Hypothalamus (tissue), 51 donors: ENCODE data around the gene SLC9B2.
A peak's percentile ranks its signal among the peaks of the same experiment; 100 is the strongest.
"Not testable (repeated sequence)": the region's sequence is repeated elsewhere in the genome, so short reads cannot be mapped to it uniquely, and the experiment has no call there.

ENCODE experiments used
- DNase-seq, 51 donors: peaks; one replicate each; lab custom pipeline; 2025; lab: John Stamatoyannopoulos, UW

SLC9B2 gene

DNA sequence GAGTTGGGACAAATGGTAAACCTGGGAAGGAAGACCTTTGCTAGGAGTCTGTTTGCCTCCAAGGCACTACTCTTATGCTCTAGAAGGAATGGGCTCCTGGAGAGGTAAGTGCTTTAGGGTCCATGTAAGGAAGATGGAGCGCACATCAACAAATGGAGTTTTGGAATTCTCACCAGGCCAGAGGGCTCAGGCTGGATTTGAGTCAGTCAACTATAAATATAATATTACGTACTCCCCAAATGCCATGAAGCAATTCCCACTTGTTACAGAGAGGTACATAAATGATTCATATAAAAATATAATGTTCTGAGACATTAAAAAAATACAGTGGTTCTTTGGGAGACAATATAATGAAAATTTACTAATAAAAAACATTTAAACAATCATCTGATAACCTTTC is 55.4 kb downstream of the SLC9B2 start:
- no peak for DNase-seq

DNA sequence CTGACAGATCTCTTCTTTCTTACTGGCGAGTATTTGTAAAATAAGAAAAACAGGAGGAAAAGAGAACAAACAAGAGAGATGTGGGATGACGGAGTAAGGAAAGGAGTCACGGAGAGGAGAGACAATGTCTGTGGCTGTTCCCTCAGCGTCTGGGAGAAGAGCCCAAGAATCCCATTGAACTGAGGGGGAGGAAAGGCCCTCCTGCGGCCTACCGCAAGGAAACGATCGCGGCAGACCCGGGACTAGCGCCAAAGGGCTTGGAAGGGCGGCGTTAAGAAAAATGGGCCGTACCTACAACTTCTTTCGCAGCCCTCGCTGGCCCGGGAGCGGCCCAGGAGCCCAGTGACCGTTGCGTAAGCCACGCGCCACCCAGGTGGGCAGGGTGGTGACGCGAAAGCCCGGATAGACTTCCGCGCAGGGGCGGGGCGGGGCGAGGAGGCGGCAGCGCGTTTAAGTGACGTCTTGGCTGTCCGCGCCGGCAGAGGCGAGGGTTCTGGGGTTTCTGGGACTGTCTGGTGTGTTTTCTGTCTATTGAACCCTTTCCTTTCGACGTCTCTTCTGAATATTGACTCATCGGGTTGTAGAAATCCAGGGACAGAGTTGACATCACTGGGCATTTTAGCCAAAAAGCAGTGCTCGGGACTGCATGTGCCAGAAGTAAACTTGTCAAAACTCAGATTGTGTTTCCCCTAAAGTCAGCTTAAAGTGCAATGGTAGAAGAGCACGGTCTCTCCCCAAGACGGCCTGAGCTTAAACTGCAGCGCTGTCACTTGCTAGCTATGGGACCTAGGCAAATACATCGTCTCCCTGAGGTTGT is 57.0 kb downstream of the SLC9B2 start, which contains the start of gene SLC9B1:
SLC9B1 (minus strand) TSS at position 398 of the 817 bp plus-strand sequence. CDS start 27,994 bp downstream, outside the sequence.
- DNase-seq: peak; percentile 28 to 94 (median 85)

DNA sequence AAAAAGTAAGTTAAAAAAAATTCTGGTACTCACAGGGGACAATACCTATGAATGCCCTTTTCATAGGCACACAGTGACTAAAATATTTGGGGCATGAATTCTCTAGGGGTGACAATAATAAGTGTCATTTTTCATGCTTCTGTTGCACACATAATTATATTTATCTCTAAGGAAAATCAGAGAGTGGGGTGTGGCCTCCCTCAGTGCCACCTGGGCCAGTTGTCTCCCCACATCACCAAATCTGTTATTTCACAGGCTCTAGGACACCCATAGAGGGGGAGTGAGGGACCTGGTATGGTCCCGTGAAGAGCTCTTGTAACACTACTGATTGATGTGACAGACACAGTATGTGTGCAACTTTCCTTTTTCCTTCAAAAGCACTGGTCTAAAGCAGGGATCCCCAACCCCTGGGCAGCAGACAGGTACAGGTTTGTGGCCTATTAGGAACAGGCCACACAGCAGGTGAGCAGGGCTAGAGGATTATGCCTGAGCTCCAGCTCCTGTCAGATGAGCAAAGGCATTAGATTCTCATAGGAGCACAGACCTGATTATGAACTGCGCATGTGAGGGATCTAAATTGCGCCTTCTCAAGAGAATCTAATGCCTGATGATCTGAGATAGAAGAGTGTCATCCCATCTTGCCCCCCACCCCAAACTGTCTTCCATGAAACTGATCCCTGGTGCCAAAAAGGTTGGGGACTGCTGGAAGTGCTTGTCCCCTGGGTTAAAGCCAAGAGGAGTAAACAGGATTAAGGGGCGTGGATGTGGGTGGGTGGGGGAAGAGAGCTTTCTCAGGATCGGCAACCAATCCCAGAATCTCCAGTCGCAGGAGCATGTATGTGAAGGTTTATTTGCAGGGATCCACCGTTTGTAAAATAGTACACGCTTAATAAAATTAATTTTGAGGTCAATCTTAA is 57.9 kb downstream of the SLC9B2 start:
- DNase-seq: peak in 6 of 51 donors; percentile 6 to 34 (median 29)

DNA sequence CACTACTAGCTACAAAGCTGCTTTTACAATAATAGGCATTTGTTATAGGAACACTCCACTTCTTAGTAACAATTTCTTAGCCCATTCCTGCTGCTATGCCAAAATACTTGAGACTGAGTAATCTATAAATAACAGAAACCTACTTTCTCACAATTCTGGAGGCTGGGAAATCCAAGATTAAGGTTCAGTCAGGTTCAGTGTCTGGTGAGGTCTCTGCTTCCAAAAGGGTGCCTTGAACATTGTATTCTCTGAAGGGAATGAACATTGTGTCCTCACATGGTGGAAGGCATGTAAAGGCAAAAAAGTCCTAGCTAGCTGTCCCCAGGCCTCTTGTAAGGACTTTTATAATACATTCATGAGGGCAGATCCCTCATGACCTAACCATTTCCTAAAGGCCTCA is 64.0 kb downstream of the SLC9B2 start:
- DNase-seq: no peak

DNA sequence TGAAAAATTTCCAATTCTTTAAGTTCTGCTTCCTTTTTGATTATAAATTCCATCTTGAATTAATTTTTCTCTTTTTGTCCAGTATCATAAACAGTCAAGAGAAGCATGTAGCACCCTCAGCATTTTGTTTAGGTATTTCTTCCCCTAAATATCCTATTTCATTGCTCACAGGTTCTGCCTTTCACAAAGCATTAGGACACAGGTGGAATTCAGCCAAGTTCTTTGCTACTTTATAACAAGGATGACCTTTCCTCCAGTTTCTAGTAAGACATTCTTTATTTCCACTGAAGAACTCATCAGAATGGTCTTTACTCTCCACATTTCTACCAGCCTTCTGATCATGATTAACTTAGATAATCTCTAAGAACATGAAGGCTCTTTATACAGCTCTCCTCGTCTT is 64.5 kb downstream of the SLC9B2 start:
- peak in 1 of 51 donors; percentile 26 for DNase-seq

DNA sequence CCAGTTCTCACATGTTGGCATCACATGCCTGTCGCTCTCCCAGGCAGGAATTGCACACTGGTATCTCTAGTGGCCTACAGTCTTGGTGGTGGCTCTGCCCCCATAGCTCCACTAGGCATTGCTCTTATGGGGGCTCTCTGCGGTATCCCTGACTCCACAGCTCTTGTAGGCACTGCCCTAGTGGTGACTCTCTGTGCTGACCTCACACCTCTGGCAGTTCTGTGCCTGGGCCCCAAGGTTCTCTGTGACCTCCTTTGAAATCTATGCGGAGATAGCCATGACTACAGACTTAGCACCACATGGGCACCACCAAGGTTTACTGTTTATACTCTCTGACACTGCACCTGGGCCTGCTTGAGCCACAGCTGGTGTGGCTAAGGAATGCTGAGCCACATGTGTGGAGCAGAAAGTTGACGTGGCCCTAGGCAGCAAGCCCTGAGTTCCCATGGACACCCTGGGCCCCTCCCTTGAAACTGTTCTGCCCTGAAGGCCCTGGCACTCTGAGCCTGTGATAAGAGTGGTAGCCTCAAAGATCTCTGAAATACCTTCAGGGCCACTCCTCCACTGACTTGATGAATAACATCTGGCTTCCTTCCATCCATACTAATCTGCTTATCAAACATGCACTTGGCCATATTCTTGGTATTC is 65.1 kb downstream of the SLC9B2 start:
- DNase-seq: no peak

DNA sequence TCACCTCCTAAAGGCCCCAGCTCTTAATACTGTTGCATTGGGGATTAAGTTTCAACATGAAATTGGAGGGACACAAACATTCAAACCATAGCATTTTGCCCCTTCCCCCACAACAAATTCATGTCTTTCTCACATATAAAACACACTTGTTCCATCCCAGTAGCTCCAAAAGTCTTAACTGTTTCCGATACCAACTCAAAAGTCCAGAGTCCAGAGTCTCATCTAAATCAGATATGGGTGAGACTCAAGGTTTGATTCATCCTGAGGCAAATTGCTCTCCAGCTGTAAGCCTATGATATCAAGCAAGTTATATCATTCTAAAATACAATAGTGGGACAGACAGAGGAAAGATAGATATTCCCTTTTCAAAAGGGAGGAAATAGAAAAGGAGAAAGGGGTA is 65.8 kb downstream of the SLC9B2 start:
- DNase-seq: no peak

DNA sequence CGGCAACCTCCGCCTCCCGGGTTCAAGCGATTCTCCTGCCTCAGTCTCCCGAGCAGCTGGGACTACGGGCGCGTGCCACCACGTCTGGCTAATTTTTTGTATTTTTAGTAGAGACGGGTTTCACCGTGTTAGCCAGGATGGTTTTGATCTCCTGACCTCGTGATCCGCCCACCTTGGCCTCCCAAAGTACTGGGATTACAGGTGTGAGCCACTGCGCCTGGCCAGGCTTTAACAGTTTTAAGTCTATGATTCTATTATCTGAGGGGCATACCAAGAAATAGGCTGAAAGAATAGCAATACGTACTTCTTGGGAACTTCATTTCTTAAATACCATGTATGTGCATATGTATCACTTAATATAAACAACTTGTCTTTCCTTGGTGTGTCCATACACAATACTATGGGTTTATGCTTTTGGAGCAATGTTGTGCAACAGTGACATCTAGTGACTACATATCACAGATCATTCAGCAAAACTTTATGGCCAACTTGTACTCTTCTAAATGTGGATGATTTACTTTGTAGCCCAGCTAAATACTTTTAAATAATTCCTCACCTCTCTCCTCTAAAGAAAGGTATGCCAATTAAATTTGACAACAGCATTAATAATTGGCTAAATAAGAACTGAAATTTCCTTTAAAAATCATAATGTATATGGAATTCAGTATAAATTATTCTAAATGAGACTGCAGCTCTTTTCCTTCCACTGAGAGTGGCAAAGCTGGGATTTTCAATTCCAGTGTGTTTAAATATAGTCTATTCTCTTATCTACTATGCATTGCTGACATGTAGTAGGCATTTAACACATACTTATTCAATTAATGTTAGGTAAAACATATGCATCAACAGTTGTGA is 67.5 kb downstream of the SLC9B2 start:
- peak in 3 of 51 donors; percentile 22 to 48 (median 25) for DNase-seq

DNA sequence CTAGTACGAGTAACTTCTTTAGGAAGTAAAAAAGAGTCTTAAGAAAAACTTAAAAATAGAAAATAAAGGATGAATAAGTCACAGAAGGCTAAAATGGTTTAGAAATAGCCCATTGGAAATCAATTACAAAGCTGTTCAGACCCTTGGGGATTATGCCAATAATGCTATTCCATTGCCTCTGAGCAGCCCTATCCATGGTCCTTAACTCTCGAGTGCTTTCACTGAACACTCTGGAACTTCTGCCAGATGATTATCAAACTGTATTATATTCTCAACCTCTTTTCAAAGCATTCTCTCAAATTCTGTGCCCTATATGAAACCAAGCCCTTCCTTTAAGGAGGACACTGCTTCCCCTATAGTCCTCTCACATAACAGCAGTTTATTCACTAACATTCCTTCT is 74.0 kb downstream of the SLC9B2 start:
- DNase-seq: no peak

DNA sequence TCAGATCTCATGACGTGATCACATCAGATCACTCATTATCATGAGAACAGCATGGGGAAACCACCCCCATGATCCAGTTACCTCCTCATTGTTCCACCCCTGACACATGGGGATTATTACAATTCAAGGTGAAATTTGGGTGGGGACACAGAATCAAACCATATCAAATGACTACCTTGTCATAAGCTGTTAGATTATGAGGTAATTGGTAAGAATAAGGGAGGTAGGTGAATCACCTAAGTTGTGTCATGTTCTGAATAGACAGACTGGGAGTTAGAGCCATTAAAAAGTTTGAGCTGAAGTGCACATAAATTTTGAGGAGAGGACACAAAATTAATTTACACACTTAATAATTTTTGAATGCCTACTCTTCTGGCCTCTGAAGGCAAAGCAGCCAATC is 81.8 kb downstream of the SLC9B2 start:
- no peak for DNase-seq

DNA sequence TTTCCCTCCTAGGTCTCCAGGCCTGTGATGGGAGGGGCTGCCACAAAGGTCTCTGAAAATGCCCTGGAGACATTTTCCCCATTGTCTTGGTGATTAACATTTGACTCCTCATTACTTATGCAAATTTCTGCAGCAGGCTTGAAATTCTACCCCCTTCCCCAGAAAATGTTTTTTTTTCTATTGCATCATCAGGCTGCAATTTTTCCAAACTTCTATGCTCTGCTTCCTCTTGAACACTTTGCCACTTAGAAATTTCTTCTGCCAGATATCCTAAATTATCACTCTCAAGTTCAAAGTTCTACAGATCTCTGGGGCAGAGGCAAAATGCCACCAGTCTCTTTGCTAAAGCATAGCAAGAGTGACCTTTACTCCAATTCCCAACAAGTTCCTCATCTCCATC is 82.6 kb downstream of the SLC9B2 start:
- DNase-seq: not testable (repeated sequence)

DNA sequence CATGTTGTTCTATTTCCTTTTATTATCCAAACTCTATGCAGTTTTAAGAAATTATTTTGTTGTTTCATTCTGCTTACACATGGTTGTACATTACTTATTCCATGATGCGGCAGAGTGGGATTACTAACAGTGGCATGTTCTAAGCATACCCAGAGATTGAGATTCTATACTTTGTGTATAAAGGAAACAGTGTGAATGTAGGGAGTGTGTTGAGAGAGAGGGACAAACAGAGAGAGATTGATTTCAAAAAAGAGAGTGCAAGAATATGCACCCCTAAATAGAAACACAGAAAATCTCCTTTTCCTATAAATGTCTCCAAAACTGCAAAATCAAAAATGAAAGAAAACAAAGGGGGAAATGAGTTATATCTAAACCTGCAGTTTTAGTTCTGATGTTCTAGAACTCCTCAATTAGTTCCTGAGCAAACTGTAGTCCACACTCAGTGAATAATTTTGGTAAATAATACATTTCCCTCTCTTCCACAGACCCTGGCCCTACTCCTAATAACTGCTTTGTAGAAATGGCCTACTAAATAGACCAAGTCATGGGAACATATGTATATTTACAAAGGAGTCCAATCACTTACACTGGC is 88.0 kb downstream of the SLC9B2 start:
- no peak for DNase-seq

DNA sequence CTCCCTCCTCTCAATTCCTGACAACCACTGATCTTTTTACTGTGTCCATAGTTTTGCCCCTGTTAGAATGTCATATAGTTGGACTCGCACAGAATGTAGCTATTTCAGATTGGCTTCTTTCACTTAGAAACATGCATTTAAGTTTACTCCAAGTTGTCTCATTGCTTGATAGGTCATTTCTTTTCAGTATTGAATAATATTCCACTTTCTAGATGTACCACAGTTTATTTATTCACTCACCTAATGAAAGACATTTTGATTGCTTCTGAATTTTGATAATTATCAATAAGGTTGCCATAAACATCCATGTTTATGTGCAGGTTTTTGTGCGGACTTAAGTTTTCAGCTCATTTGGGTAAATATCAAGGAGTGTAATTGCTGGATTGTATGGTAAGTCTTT is 95.6 kb downstream of the SLC9B2 start:
- DNase-seq: no peak
